OCI-LY7 (cell line): Measurements from ENCODE around the gene NCF2. TPM values are rescaled to one million over a fixed set of nuclear protein-coding genes. Genes with fewer than 3 reads are reported as not detected.
A peak's percentile ranks its signal among the peaks of the same experiment; 100 is the strongest.

ENCODE experiments used
- BruUV-seq: library from RNA; stranded (reverse); fragments of 400-500 nt; replicated peaks from 2 replicates; lab custom pipeline; 2021; lab: Mats Ljungman, UMichigan
- CTCF ChIA-PET: fragments of 300-600 bp; sonication (Branson Sonifier 250); formaldehyde crosslinking; loops from one replicate; lab custom pipeline; 2022; ENCODE audit warnings: antibody characterized with exemption; ENCODE audit not compliant: unreplicated experiment; lab: Charles Lee
- POLR2A ChIA-PET: fragments of 300-600 bp; sonication (Branson Sonifier 250); formaldehyde crosslinking; loops from one replicate; lab custom pipeline; 2022; ENCODE audit warnings: antibody characterized with exemption; lab: Charles Lee
- DNase-seq: peaks from one replicate; pipeline ENCODE4 v3.0.0-alpha.2; 2015; ENCODE audit warnings: low spot score
- H2AFZ ChIP-seq: fragments of 200-600 bp; sonication (generic), shearing (Covaris generic); 2 replicates; pipeline ENCODE4 v1.6.1; 2014; ENCODE audit warnings: mild to moderate bottlenecking, antibody characterized with exemption, low read length, moderate library complexity
- H3K27ac ChIP-seq: fragments of 200-600 bp; sonication (generic); 2 replicates; pipeline ENCODE4 v1.5.1; 2014; ENCODE audit warnings: mixed run types, low read depth, mild to moderate bottlenecking, moderate library complexity, low read length, inconsistent platforms; ENCODE audit not compliant: poor library complexity, severe bottlenecking
- H3K36me3 ChIP-seq: fragments of 200-600 bp; sonication (generic); 2 replicates; pipeline ENCODE4 v1.6.1; 2014; ENCODE audit warnings: mild to moderate bottlenecking, antibody characterized with exemption, low read length, moderate library complexity, mixed read lengths; ENCODE audit not compliant: insufficient read depth
- H3K4me1 ChIP-seq: fragments of 200-600 bp; sonication (generic); 2 replicates; pipeline ENCODE4 v1.5.1; 2014; ENCODE audit warnings: mild to moderate bottlenecking, low read length; ENCODE audit not compliant: insufficient read depth, poor library complexity, severe bottlenecking
- H3K4me2 ChIP-seq: fragments of 200-600 bp; sonication (generic); 2 replicates; pipeline ENCODE4 v1.6.1; 2014; ENCODE audit warnings: mild to moderate bottlenecking, low read length
- H3K4me3 ChIP-seq: fragments of 200-600 bp; sonication (generic); 2 replicates; pipeline ENCODE4 v1.5.1; 2014; ENCODE audit warnings: mild to moderate bottlenecking, low read depth, low read length; ENCODE audit not compliant: poor library complexity, severe bottlenecking
- H3K79me2 ChIP-seq: fragments of 200-600 bp; sonication (generic); 2 replicates; pipeline ENCODE4 v1.6.1; 2016; ENCODE audit warnings: low read depth, mild to moderate bottlenecking, low read length, moderate library complexity, mixed read lengths; ENCODE audit not compliant: insufficient read depth
- H3K9me2 ChIP-seq: fragments of 200-600 bp; sonication (generic); 2 replicates; pipeline ENCODE4 v1.6.1; 2016; ENCODE audit warnings: mild to moderate bottlenecking, low read length, mixed read lengths; ENCODE audit not compliant: insufficient read depth
- H3K9me3 ChIP-seq: fragments of 200-600 bp; sonication (generic); 2 replicates; pipeline ENCODE4 v1.6.1; 2014; ENCODE audit warnings: mild to moderate bottlenecking, mixed run types, low read length, mixed read lengths
- H4K20me1 ChIP-seq: fragments of 200-600 bp; sonication (generic); 2 replicates; pipeline ENCODE4 v1.6.1; 2014; ENCODE audit warnings: mild to moderate bottlenecking, antibody characterized with exemption, low read length, moderate library complexity, mixed read lengths; ENCODE audit not compliant: insufficient read depth
- CTCF ChIP-seq: fragments of 200-600 bp; sonication (generic); conservative IDR thresholded peaks from 2 replicates; pipeline ENCODE4 v1.5.1; 2014; ENCODE audit warnings: mild to moderate bottlenecking, antibody characterized with exemption, low read length, moderate library complexity, mixed read lengths
- EZH2phosphoT487 ChIP-seq: fragments of 200-600 bp; sonication (generic); IDR thresholded peaks from 2 replicates; pipeline ENCODE4 v1.6.1; 2018; ENCODE audit warnings: low read depth, borderline replicate concordance, mild to moderate bottlenecking, mixed run types, antibody characterized with exemption, low read length, moderate library complexity, mixed read lengths
- intact Hi-C: fragments of 100-400 bp; cut with micrococcal nuclease; formaldehyde crosslinking; loops from one replicate; pipeline ENCODE4 v1.10.0; 2022; ENCODE audit not compliant: unreplicated experiment
- total RNA-seq, 2 experiments: library from RNA; depleted of rRNA in 1 of 2; stranded (reverse); fragments of >200 nt in 1 of 2; shearing (Covaris generic) in 1 of 2; gene quantifications; 2 replicates each; pipeline ENCODE4 v1.2.3, GENCODE V29; 2014 to 2022

Gene NCF2
- total RNA-seq, 2 experiments from 2014 or later: 4.0 to 17.4 TPM

GRCh38 chr1:183622884-183623785, 32.9 kb upstream of the NCF2 start:
- no peak overlapping the region for H2AFZ ChIP-seq
- no peak overlapping the region for H3K4me2 ChIP-seq
- peaks cover 37% of the 10 kb centered on the region for H3K36me3 ChIP-seq
- POLR2A ChIA-PET: no interaction called here
- no peaks in the 10 kb centered on the region; the same call in 1 of the 2 replicates for H4K20me1 ChIP-seq
- TF ChIP-seq EZH2phosphoT487 (no peak), CTCF (peak; percentile 97)
- no TSS peak for BruUV-seq
- H3K27ac ChIP-seq: no peak overlapping the region
- peaks cover 24% of the 10 kb centered on the region for H3K4me1 ChIP-seq
- no peaks in the 10 kb centered on the region for H3K9me2 ChIP-seq
- intact Hi-C loops: loop anchor here (1.0 to 5.0 kb wide), 4 partner anchors 80 to 661 kb away; no protein-coding TSS in a partner anchor
- peak; percentile 82 for DNase-seq
- no peaks in the 10 kb centered on the region for H3K79me2 ChIP-seq
- no peaks in the 10 kb centered on the region for H3K9me3 ChIP-seq
- CTCF ChIA-PET: no interaction called here
- no peak overlapping the region for H3K4me3 ChIP-seq

- no peak for DNase-seq
- Histone ChIP-seq H4K20me1 (no peaks in the 10 kb centered on the region; the same call in 1 of the 2 replicates), H3K79me2 (no peaks in the 10 kb centered on the region), H3K4me3 (no peak overlapping the region), H2AFZ (no peak overlapping the region), H3K36me3 (peaks cover 27% of the 10 kb centered on the region), H3K27ac (no peak overlapping the region), H3K9me3 (no peaks in the 10 kb centered on the region), H3K4me1 (peaks cover 24% of the 10 kb centered on the region), H3K4me2 (no peak overlapping the region), H3K9me2 (no peaks in the 10 kb centered on the region)
- TF ChIP-seq EZH2phosphoT487: no peak
- TF ChIP-seq CTCF: no peak
- intact Hi-C loops: loop anchor here (2.0 to 5.0 kb wide), 2 partner anchors 79 to 660 kb away; no protein-coding TSS in a partner anchor
- ChIA-PET CTCF (no interaction called here), POLR2A (no interaction called here)
- BruUV-seq: no TSS peak
Observed at GRCh38 chr1:183622013-183622412, 31.8 kb upstream of the NCF2 start.
